Psoas muscle (tissue), 8 donors: ENCODE results near the gene C12orf76. TPM values are rescaled to one million over a fixed set of nuclear protein-coding genes. Genes with fewer than 3 reads are reported as not detected.

Source experiments
- ATAC-seq, 4 donors: fragments of 200-7000 bp; cut with Tn5 transposase; one replicate each; pipeline ENCODE4 v1.9.1; 2020; ENCODE audit warnings: moderate library complexity in 3 of 4, mild to moderate bottlenecking in 2 of 4
- DNase-seq, 2 donors: peaks; one replicate each; pipeline ENCODE4 v3.0.0-alpha.2; 2020
- H3K27ac ChIP-seq: fragments of 200-600 bp; one replicate; pipeline ENCODE4 v1.8.0; 2022
- H3K27me3 ChIP-seq, 3 donors: fragments of 200-600 bp in 1 of 3; one replicate each; pipeline versions ENCODE4 v1.6.1 to v1.8.0; 2013 to 2022; ENCODE audit warnings: low read length in 2 of 3, mild to moderate bottlenecking in 2 of 3, moderate library complexity in 1 of 3; ENCODE audit not compliant: insufficient read depth in 3 of 3
- H3K36me3 ChIP-seq, 2 donors: fragments of 200-600 bp in 1 of 2; one replicate each; pipeline versions ENCODE4 v1.6.1 to v1.8.0; 2013 to 2022; ENCODE audit warnings: low read depth in 1 of 2, mild to moderate bottlenecking in 1 of 2, moderate library complexity in 1 of 2; ENCODE audit not compliant: insufficient read depth in 1 of 2
- H3K4me1 ChIP-seq: fragments of 200-600 bp; one replicate; pipeline ENCODE4 v1.8.0; 2022
- H3K4me3 ChIP-seq: fragments of 200-600 bp; one replicate; pipeline ENCODE4 v1.8.0; 2022; ENCODE audit warnings: mild to moderate bottlenecking
- H3K9me3 ChIP-seq: fragments of 200-600 bp; one replicate; pipeline ENCODE4 v1.8.0; 2022
- WGBS, 3 donors: extraction: QIAGEN DNeasy Blood & Tissue Kit; methylation state at CpG; one replicate each; pipeline versions ENCODE4 v1.1.6 to v1.1.7; 2013; 5-methylcytosine and 5-hydroxymethylcytosine counted together
- intact Hi-C, 2 donors: fragments of 100-400 bp; cut with DNase I; formaldehyde crosslinking; loops; one replicate each; pipeline versions ENCODE4 v1.11.0 to v1.14.2; 2022
- polyA plus RNA-seq, 3 donors: library from polyadenylated mRNA; stranded (reverse); fragments of 200-250 nt; gene quantifications; one replicate each; pipeline ENCODE4 v1.2.3, GENCODE V29; 2013
- total RNA-seq, 4 donors: library from RNA; stranded (reverse); fragmentation: NEBNext Ultra II Directional in 2 of 4; extraction: Animal tissue kit (Norgen Biotek cat#: 25700) in 2 of 4; gene quantifications; one replicate each; pipeline versions ENCODE4 v1.2.1 to v1.2.4, GENCODE V29; 2021 to 2023
- TF ChIP-seq, protein P1 (sequence below): fragments of 200-600 bp; IDR thresholded peaks from one replicate; pipeline ENCODE4 v1.8.0; 2022; ENCODE audit warnings: antibody characterized with exemption
- donor health status: healthy with polysubstance abuse.
- donor health status: DM: no; HTN: no; CAD: no; lungs with moderate emphysema.
- donor health status: Bipolar disorder and iron deficiency.
- donor health status: healthy.
- donor health status: DM: yes; HTN: yes; CAD: no.
- donor health status: DM: no; HTN: no; CAD: no.
- donor health status: DM: no; HTN: no; CAD: no.
- donor health status: DM: yes; HTN: yes; CAD: no.

C12orf76 gene
- total and polyA plus RNA-seq, 7 donors = 3.1 to 19.1 (median 7.4) TPM

DNA sequence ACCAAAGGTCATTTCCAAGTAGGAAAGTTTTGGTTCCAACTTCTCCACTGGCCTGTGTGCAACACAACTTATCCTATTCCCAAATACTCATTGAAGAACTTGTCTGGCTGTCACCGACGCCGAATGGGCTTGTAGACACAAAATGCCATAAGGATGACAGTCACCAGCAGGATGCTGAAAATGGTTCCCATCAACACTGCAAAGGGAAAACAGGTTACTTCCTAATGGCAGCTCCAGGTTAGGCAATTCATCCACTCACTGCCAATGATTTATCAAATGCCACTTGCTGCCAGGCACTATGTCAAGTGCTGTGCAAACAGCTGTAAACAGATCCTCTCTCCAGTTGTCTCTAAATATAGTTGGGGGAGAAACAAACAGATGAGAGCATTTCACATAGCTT, 6.1 kb downstream of the C12orf76 start:
- ATAC-seq (peak; percentile 91 to 93 (median 92)), DNase-seq (peak; percentile 25 to 54)
- Histone ChIP-seq H3K27me3 (no peaks in the 10 kb centered on the region), H3K4me3 (no peak overlapping the region), H3K4me1 (peaks cover 50% of the 10 kb centered on the region), H3K27ac (peak overlapping the region; percentile 87), H3K36me3 (peaks cover 3 to 10% of the 10 kb centered on the region in 2 donors), H3K9me3 (no peaks in the 10 kb centered on the region)
- intact Hi-C loops = no loop called here
- TF ChIP-seq, protein P1, sequence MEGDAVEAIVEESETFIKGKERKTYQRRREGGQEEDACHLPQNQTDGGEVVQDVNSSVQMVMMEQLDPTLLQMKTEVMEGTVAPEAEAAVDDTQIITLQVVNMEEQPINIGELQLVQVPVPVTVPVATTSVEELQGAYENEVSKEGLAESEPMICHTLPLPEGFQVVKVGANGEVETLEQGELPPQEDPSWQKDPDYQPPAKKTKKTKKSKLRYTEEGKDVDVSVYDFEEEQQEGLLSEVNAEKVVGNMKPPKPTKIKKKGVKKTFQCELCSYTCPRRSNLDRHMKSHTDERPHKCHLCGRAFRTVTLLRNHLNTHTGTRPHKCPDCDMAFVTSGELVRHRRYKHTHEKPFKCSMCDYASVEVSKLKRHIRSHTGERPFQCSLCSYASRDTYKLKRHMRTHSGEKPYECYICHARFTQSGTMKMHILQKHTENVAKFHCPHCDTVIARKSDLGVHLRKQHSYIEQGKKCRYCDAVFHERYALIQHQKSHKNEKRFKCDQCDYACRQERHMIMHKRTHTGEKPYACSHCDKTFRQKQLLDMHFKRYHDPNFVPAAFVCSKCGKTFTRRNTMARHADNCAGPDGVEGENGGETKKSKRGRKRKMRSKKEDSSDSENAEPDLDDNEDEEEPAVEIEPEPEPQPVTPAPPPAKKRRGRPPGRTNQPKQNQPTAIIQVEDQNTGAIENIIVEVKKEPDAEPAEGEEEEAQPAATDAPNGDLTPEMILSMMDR = no peak
- 29 to 39% (median 32%) methylated on average over 3 of the region's 3 CpGs for WGBS, 3 donors

DNA sequence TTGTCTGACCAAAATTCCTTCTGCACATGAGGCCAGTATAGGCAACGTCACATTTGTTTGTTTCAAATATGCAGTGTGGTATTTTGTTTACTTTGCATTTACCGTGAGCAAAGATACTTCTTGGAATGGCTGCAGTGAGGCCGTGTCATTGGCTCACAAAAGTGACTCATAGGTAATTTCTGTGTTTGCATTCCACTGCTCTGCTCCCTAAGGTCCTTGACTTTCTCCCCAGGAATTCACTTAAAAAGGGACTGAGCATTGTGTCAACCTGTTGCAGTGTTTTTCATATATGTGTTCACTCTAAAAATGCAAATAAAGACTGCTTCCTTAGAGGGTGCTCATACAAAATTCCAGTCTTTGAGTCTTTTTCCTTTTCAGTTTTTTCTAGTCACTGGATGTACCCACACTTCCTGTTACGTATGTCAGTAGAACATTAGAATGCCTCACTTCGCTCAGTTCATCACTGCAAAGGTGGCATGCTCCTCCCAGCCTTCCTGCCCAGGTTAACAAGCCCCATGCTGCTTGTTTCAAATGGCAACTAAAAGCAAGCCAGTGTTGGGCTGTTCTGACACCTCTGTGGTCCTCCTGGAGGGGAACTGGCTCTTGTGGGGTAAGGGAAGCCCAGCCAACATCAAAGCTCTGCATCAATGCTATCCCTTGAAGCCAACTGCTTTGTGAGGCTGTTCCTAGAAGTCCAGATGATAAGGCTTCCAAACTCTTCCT, 9.1 kb downstream of the C12orf76 start:
- Histone ChIP-seq H3K36me3 (peaks cover 3 to 37% of the 10 kb centered on the region in 2 donors), H3K4me1 (peaks cover 53% of the 10 kb centered on the region), H3K27me3 (no peaks in the 10 kb centered on the region), H3K4me3 (no peak overlapping the region), H3K27ac (peak overlapping the region; percentile 75), H3K9me3 (no peaks in the 10 kb centered on the region)
- ATAC-seq = peak; percentile 24 to 51 (median 42)
- TF ChIP-seq, protein P1 = no peak
- intact Hi-C loops = no loop called here
- 42 to 51% (median 47%) methylated on average over 5 of the region's 5 CpGs for WGBS, 3 donors
- no peak for DNase-seq

DNA sequence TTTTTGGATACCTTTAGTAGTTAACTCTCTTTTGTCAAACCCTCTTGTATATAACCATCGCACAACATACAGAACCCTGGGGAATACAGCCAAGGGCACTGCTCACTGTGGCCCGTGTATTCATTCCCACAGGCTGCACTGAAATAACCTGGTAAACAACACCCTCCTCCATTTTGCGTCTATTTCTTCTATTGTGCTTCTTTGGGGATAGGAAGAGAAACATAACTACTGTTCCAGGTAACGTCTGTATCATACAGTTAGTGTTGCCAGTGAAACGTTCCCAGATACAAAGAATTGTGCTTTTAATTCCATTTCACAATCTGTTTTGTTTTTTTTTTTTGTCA, 9.6 kb downstream of the C12orf76 start:
- H3K4me1 ChIP-seq = peaks cover 53% of the 10 kb centered on the region
- no peaks in the 10 kb centered on the region for H3K9me3 ChIP-seq
- no peak for ATAC-seq
- no peaks in the 10 kb centered on the region for H3K27me3 ChIP-seq
- no peak overlapping the region for H3K4me3 ChIP-seq
- TF ChIP-seq, protein P1 = no peak
- H3K27ac ChIP-seq = peak overlapping the region; percentile 75
- DNase-seq = no peak
- peaks cover 4 to 42% of the 10 kb centered on the region in 2 donors for H3K36me3 ChIP-seq
- intact Hi-C loops = no loop called here
- 23 to 43% (median 39%) methylated on average over 5 of the region's 5 CpGs for WGBS, 3 donors

DNA sequence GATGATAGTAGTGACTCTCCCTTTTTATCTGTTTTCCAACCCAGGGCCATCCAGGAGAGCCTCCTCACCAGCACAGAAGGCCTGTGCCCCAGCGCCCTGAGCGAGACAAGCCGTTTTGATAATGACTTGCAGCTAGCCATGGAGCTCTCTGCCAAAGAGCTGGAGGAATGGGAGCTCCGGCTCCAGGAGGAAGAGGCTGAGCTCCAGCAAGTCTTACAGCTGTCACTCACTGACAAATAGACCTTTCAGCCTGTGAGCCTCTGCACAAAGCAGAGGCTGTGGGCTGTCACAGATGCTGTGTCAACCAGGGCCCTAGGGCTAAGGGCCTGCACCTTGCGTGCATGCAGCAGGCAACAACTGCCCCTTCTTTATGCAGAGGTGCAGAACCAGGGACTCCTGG, 11.0 kb downstream of the C12orf76 start:
- ATAC-seq = peak in 1 of 4 donors; percentile 31
- peaks cover 42% of the 10 kb centered on the region for H3K4me1 ChIP-seq
- no peaks in the 10 kb centered on the region for H3K27me3 ChIP-seq
- no peaks in the 10 kb centered on the region for H3K9me3 ChIP-seq
- 40 to 57% (median 52%) methylated on average over 5 of the region's 5 CpGs for WGBS, 3 donors
- TF ChIP-seq, protein P1 = no peak
- peaks cover 6 to 54% of the 10 kb centered on the region in 2 donors for H3K36me3 ChIP-seq
- intact Hi-C loops = no loop called here
- H3K27ac ChIP-seq = peak overlapping the region; percentile 75
- no peak for DNase-seq
- H3K4me3 ChIP-seq = no peak overlapping the region
